Stimulated activated CD8-positive, alpha-beta memory T cell treated with anti-CD3 and anti-CD28 coated beads, Interleukin-2, amount 100 ng/mL, for 1 hour (primary cell): ENCODE data around the gene SEMA4A.

Source experiments
- DNase-seq, 2 donors: peaks; one replicate each; pipeline ENCODE4 v3.0.0-alpha.2; 2020; ENCODE audit warnings: low read depth in 2 of 2

Gene SEMA4A

DNA sequence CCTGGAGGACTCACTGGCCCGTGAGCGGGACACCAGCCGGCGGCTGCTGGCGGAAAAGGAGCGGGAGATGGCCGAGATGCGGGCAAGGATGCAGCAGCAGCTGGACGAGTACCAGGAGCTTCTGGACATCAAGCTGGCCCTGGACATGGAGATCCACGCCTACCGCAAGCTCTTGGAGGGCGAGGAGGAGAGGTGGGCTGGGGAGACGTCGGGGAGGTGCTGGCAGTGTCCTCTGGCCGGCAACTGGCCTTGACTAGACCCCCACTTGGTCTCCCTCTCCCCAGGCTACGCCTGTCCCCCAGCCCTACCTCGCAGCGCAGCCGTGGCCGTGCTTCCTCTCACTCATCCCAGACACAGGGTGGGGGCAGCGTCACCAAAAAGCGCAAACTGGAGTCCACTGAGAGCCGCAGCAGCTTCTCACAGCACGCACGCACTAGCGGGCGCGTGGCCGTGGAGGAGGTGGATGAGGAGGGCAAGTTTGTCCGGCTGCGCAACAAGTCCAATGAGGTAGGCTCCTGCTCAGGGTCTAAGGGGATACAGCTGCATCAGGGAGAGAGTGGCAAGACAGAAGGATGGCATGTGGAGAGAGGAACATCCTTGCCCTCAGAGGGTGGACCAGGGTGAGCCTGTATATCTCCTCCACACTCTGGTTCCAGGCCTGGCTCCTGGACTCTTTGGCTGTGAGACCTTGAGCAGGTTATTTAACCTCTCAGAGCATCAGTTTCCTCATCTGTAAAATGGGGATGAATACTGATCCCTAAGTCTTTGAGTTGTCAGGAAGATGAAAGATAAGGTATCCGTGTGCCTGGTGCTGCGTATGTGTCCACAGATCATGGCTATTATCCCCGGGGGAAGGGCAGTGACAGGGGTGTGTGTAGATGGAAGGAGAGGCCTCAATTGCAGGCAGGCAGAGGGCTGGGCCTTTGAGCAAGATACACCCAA lies 17.2 kb upstream of the SEMA4A start:
- no peak for DNase-seq

DNA sequence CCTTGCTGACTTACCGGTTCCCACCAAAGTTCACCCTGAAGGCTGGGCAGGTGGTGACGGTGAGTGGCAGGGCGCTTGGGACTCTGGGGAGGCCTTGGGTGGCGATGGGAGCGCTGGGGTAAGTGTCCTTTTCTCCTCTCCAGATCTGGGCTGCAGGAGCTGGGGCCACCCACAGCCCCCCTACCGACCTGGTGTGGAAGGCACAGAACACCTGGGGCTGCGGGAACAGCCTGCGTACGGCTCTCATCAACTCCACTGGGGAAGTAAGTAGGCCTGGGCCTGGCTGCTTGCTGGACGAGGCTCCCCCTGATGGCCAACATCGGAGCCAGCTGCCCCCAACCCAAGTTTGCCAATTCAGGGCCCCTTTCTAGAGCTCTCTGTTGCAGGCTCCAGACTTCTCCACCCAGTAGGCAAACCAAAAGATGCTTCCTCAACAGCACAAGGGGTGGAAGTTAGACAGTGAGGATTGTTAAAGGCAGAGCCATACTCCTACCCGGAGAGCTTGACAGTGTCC lies 16.4 kb upstream of the SEMA4A start:
- no peak for DNase-seq

DNA sequence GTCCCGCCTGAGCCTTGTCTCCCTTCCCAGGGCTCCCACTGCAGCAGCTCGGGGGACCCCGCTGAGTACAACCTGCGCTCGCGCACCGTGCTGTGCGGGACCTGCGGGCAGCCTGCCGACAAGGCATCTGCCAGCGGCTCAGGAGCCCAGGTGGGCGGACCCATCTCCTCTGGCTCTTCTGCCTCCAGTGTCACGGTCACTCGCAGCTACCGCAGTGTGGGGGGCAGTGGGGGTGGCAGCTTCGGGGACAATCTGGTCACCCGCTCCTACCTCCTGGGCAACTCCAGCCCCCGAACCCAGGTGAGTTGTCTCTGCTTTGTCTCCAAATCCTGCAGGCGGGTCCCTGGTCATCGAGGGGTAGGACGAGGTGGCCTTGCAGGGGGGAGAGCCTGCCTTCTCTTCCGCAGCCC lies 14.9 kb upstream of the SEMA4A start:
- DNase-seq = no peak

DNA sequence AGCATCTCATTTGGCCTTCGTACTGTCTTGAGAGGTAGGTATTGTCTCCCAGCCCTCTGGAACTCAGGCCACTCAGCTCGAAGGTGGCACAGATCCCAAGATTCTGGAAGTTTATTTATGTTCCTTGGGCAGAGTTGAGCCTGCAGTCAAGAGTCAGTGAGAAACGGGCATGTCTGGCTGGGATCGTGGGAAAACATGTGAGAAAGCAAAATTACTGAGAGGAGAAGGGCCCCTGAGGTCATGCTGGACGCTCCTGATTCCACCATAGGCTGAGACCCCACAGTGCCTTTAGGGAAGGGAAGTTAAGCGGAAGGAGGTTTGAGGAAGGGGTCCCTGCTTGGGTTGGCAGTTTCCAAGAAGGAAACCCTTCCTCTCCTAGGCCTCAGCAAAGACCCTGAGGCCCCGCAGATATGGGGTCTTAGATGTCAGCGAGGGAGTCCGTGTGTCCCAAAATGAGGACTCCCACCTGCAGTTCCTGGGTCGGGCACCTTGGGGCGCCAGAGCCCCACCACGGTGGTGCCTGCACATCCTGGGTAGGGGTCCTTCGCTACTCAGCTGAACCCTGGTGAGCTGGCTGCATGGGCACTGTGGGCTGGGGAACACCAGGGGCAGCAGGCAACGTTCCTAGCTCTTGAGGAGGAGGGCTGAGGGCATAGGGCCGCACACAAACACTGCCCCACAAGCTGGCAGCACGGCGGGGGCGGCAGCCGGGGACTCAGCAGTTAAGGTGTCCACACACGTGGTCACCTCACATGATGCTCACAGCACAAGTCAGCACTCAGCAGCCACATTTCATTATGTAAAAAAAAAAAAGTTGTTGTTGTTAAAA lies 12.3 kb upstream of the SEMA4A start:
- DNase-seq = no peak

DNA sequence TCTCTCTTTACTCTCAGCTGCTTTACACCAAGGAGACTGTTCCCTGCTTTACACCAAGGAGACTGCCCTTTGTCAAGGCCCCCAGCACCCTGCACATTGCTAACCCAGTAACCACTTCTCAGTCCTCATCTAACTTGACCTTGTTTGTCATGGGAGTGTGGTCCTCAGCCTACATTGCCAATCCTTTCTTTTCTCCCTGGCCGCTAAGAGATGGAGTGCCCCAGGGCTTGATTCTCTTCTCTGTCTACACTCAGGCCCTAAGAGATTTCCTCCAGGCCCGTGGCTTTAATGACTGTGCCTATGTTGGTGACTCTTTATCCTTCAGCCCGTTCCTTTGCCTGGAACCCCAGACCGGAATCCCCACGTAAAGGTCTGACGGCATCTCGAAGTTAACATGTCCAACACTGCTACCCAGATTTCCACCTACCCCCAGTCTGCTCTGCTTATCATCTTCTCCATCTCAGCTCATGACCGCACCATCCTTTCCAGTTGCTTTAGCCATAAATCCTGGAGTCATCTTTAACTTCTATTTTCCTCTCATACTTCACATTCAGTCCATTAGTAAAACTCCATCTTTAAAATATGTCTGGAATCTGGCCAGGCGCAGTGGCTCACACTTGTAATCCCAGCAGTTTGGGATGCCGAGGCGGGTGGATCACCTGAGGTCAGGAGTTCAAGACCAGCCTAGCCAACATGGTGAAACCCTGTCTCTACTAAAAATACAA lies 9.5 kb upstream of the SEMA4A start:
- DNase-seq = no peak

DNA sequence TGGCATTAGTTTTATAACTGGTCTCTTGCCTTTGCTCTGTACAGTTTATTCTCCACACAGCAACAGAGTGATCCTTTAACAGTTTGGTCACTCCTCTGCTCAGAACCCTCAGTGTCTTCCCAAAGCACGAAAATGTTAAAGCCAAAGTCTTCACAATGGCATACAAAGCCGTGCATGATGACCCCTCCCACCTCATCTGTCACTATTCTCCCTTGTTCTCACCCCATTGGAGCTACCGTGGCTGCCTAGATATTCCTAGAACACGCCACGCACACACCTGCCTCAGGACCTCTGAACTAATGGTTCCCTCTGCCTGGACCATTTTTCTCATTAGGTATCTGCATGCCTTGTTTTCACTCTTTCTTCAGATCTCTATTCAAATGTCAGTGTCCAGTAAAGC lies 8.6 kb upstream of the SEMA4A start:
- DNase-seq = no peak

DNA sequence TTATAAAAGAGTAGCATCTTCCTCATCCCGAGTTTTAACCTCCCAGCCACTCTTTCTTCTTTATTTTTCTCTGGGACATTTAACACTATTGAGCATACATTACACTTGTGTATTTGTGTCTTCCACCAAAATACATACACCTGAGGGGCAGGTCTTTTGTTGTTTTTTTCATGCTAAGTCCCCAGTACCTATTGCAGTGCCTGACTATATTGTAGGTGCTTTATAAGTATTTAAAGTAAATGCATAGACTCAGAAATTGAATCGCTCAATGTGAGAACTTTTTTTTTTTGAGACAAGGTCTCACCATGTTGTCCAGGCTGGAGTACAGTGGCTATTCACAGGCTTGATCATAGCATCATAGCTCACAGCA lies 7.8 kb upstream of the SEMA4A start:
- no peak for DNase-seq

DNA sequence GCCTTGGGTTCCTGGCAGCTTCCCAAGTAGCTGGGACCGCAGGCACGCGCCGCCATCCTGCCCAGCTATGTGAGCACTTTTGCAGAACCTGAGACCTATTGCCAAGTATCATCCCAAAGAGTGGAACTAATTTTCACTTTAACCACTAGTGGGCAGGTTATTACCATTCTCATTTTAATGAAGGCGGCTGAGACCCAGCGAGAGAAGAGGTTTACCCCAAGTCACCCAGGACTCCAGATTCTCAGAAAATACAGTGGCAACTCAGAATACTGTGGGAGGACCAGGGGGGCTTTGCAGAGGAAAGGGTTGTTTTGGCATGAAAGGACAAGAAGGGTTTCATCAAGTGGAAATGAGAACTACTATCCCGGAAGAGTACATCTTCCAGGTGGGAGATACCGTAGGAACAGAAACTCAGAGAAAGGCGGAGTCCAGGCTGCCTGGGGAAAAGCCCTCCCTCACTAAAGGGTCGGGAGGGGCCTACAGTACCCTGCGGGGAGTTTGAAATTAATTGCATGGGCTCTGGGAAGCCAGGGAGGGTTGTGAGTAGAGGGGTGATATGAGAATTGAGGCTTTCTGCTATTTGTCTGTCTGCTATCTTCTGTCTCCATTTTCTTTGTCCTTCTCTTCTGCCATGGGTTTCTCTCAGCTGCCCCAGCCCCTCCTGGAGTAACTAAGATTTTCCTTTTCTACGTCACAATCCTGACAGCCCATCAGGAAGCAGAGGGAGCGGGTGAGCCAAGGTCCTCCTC lies 7.2 kb upstream of the SEMA4A start:
- DNase-seq = no peak

DNA sequence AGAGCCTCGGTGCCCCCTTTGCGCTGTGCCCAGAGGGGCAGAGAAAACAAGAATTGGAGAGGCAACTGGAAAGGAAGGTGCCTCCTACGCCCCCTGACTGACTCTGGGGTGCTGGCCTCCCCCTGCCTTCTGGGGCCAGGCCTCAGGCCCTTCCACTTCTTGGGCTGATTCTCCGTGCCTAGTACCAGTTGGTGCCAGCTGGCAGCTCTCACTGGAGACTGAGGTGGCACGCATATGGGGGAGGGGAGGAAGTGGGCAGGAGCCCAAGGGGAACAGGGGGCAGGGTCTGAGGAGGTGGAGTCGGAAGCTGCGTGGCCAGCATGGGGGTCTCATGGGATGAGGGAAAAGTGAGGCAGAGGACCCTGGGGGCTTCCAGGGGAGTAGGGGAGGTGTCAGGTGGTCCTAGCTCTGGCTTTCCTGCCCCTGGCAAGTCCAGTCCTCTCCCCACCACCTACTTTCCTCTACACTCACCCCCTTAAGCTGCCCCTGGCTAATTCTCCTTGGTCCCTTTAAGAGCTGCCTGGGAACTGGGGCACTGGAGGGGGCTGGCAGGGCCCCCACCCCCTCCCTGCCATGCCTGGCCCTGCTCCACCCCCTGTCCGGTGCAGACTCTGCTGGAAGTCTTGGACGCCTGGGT lies 6.5 kb upstream of the SEMA4A start:
- no peak for DNase-seq

DNA sequence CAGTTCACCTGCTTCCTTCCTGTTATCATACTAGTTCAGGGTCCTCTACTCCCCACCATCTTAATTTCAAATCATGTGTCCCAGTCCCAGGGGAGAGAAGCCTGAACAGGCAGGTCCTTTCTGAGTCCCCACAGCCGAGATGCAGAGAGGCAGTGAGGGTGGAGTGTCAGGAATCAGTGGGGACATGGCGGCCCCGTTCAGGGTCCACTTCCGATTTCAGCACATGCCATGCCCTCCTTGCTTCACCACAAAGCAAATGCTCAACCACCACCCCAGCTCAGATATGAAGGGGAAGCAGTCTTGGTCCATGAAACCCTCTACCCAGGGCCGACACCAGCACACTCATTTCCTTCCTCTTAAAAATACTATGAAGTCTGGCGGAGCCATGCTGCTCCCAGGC lies 5.2 kb upstream of the SEMA4A start:
- no peak for DNase-seq

DNA sequence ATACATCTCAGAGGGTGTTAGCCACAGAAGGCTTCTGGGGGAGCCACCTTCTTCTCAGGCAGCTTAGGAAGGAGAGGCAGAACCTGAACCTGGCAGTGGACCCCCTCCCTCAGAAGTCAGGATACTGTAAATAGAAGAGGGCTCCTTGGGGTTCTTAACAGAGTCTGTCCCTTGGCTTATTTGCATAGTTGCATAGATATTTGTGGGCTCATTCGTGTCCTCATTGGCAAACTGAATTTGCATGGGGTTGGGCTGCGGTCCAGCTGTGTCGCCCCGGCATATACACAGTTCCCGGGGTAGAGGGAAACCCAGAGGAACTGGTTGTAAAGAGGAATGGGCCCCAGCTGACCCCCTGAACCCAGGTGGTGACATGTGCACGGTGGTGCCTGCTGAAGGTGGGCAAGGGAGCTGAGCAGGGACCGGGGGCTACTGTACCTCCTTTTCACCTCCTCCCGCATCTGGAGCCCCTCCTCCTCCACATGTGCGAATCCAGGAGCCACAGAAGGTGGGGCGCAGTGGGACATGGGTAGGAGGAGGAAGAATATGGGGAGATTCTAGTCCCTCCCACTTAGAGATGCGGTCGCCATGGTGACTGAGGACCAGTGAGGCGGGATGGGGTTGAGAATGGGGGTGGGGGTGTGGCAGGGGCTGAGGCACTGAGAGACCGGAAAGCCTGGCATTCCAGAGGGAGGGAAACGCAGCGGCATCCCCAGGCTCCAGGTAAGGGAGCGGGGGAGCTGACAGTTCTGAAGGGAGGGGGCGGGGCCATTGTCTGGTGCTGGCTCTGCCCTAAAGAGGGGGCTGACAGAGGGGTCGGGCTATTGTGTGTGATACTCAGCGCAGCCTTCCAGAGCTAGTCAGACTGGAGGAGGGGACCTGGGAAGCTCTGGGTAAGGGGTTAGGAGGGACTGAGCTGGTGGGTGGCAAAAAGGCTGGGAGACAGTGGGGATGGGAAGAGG lies 3.7 kb upstream of the SEMA4A start:
- DNase-seq = no peak

DNA sequence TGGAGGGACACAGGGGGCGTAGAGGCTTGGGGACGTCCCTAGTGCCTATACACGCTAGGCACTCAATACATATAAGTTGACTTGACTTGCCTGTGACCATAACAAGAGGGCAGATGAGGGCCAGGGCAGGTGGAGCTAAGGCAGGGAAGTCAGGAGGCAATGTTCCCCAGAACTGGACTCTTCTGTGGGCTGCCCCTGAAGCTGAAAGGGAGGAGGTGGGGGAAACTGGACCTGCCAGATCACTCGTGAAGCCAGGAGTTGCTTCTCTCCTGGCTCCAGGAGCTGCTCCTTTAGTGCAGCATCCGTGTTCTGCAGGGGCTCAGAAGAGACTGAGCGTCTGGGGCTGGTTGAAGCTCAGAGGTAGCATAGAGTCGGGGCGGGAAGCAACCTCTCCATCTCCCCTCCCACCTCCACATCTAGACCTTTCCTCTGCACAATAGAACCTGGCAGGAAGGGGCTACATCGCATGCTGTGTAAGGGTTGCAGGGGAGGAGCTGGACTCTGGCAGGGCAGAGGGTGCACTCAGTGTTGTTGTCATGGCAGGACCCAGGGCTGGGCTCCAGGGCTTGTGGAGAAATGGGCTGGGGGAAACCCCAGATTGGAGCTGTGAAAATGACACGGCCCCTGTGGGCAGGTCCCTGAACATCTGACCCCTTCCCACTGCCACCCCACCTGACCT lies 2.9 kb upstream of the SEMA4A start:
- DNase-seq = no peak

DNA sequence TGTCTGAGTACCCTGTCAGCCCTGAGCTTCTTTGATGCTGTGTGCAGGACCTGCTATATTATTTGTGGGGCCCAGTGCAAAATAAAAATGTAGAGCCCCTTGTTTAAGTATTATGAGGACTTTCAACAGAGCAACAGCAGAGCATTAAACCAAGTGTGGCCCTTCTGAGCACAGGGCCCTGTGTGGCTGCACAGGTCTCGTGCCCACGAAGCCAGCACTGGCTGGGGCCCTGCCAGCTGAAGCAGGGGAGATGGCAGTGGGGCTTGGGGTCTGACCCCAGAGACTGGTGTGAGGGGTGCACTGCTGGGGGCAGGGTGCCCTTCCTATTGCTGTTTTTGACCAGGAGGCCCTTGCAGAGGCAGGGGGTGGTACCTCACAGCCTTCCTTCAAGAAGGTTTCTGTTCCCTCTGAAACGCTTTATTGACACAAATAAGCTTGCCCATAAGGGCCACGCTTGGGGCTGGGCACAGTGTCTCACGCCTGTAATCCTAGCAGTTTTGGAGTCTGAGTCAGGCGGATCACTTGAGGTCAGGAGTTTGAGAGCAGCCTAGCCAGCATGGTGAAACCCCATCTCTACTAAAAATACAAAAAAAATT lies 2.2 kb upstream of the SEMA4A start:
- no peak for DNase-seq

DNA sequence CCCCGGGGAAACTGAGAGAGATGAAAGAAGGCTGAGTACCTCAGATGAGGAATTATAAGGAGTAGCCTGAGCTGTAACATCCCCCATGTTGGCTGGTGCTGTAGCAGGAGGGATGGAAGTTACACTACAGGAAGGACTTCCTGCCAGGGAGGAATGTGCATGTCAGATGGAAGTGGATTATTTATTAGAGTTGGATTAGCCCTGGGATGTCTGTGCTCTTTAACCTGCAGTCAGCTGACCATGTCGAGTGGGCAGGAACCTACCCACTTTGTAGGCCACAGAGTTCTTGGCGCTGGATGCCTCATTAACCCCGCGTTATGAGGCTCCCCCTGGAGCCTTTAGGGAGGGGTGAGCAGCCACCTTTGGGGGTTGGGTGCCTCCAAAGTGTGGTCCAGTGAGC lies 757 bp upstream of the SEMA4A start:
- DNase-seq = no peak

DNA sequence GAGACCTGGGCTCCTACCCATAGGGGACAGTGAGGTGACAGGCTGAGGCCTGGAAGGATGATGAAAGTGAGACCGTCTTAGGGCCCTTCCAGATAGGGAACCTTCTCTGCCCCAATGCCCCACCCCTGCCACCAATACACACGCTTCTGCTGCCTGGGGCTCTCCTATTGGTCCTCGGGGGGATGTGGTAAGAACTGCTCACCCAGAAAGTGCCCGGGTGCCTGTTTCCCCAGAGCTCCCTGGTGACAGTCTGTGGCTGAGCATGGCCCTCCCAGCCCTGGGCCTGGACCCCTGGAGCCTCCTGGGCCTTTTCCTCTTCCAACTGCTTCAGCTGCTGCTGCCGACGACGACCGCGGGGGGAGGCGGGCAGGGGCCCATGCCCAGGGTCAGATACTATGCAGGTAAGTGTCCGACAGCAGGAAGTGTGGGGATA lies 948 bp downstream of the SEMA4A start:
- no peak for DNase-seq

DNA sequence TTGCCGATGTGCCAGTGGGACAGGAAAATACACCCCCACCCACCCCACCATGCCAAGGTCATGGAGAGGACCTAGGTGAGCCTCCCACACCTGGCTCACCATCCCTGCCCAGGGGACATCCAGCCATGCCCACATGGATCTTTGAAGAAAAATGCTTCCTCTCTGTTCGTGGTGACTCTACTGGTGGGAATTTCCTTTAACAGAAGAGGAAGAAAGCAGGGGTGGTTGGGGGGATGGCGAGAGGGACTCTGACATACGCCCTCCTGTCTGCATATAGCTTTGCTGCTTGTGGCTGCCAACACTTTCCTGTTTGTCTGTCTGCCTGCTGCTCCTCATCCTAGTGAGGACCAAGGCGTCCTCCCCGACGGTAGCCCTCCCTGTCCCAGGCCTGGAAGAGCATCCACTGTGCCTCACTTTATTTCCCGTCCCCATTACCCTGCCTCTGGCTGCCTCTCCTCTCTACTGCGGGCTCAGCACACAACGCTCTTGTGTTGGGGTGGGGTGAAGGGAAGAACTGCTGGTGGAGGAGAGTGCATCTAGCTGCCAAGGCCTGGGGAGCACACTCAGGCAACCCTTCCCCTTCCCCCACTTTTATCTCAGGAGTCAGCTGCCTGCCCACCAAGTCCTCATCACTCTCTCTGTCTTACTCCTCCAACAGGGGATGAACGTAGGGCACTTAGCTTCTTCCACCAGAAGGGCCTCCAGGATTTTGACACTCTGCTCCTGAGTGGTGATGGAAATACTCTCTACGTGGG lies 2.5 kb downstream of the SEMA4A start:
- DNase-seq = no peak

DNA sequence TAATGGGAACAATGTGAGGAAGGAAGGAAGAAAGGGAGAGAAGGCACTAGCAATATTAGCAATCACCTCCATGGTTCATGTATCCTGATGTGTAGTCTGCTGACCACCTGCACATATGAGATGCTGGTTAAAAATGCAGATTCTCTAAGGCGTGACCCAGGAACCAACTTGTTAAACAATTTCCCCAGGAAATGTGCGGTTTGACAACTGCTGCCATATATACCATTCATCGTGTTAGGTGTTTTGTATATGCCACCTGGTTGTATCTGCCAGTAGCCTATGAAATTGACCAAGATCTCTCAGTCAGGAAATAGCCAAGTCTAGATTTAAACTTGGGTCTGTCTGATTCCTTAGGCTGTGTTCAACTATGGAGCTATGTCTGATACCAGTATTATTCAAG lies 4.1 kb downstream of the SEMA4A start:
- DNase-seq = no peak

DNA sequence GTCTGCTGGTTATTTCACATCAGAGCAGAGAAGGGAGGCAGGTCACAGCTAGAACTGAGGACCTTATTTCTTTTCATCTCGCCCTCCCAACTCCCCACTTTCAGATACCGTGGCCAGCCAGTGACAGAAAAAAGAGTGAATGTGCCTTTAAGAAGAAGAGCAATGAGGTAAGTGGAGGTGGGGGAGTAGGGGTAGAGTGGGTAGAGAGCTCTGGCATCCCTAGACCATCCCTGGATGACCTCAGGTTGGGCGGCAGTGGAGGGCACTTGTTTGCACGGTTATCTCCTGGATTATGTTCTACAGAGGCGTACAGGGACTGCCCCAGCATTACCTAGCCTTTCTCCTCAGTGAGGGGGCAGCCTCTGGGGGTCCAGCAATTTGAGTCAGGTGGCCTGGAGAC lies 4.6 kb downstream of the SEMA4A start:
- no peak for DNase-seq
